T-helper 2 cell (primary cell): Measurements from ENCODE around the gene GRIA2.

Experiments
- DNase-seq, 5 experiments: peaks; one replicate each; pipeline versions ENCODE4 v3.0.0 to v3.0.0-alpha.2; 2012 to 2022

Gene GRIA2

GRCh38 chr4:157389741-157390140 lies 169.2 kb downstream of the GRIA2 start:
- no peak for DNase-seq

GRCh38 chr4:157405070-157405469 lies 184.5 kb downstream of the GRIA2 start:
- no peak for DNase-seq
